Inflammatory macrophage treated with lipopolysaccharide for 4 hours (primary cell): ENCODE measurements around the gene ADGRB2.

Source experiments
- DNase-seq: peaks from one replicate; pipeline ENCODE4 v3.0.0-alpha.2; 2020

The ADGRB2 gene

DNA sequence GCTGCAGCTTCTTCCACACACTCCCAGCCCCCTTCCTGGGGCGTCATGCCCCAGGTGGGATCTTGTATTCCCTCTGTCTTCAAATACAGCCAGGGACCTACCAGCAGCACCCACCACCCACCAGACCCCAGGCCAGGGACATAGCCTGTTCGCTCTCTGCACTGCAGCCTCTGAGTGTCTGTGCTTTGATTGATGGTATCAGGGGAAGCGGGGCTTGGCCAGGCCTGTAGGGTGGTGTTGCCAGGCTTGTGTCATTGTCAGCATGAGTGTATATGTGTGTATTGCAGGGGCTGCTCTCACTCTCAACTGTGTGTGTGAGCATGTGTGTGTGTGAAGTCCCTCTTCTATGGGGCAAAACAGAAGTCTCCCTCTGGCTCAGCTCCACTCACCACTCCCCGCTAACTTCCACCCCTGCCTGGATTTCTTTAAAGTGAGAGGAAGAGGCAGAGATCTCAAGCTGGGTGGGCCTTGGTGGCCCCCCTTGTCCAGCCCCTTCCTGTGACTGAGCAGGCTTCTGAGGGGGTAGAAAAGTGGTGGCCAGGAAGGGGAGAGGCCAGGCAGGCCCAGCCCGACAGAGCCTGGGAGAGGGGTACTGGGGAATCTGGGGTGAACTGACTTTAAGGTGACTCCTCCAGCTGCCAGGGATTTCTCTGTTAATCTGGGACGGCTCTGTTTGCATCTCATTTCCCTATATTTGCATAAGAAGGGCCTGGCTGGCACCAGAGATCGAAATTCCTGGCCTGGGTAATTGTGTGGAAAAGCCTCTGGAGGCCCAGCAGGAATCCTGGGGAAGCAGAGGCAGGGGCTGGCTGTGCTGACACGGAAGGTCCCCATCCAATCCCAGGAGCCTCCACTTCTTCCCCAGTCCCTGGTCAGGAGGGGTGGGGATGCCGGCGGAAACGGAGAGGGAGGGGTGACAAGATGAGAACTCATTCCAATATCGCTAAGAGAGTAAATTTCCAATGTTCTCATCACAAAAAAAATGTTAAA, 18.6 kb upstream of the ADGRB2 start:
- no peak for DNase-seq

DNA sequence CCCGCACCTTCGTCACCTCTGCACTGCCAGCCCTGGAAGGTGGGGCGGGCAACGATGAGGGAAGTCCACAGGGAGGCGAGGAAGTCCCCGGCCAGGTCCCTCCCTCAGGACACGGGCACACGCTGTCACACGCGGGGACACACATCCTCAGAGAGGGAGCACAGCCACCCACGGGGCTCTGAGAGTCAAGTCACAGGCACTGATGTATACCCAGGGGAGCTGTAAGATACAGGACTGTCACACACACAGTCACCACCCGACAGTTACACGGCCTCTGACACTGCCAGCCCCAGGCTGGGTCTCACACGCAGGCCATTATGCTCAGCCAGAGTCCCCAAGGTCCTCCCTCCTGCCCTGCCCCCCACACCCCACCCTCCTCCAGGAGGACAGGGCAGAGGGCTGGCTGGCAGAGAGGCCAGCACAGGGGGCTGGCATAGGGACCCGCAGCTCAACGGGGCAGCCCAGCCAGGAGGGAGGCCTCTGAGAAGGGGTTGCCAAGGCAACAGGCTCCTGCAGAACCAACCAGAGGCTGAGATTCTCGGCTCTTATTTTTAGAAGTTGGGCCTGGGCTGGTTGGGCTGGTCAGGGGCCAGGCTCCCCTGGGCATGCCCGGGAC, 17.7 kb upstream of the ADGRB2 start:
- no peak for DNase-seq

GRCh38 chr1:31781138-31781755, 17.1 kb upstream of the ADGRB2 start:
- DNase-seq, result no peak

- no peak for DNase-seq
These were observed 16.5 kb upstream of the ADGRB2 start for GRCh38 chr1:31780632-31781031.

DNA sequence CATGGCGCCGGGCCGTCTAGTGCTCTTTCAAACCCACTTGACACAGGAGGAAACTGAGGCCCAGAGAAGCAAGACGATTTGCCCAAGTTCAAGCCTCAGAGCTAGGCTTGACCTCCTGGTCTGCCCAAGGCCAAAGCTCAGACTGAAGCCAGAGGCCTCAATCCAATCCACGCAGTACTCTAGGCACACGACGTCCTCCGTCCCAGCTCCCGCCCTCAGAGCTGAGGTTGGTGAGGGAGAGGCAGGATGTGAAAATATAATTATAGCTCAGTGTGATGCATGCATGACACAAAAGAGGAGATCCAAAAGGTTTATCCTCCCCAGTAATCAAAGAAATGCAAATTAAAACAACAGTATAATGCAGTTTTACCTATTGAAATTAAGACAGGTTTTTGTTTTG, 15.5 kb upstream of the ADGRB2 start:
- no peak for DNase-seq

DNA sequence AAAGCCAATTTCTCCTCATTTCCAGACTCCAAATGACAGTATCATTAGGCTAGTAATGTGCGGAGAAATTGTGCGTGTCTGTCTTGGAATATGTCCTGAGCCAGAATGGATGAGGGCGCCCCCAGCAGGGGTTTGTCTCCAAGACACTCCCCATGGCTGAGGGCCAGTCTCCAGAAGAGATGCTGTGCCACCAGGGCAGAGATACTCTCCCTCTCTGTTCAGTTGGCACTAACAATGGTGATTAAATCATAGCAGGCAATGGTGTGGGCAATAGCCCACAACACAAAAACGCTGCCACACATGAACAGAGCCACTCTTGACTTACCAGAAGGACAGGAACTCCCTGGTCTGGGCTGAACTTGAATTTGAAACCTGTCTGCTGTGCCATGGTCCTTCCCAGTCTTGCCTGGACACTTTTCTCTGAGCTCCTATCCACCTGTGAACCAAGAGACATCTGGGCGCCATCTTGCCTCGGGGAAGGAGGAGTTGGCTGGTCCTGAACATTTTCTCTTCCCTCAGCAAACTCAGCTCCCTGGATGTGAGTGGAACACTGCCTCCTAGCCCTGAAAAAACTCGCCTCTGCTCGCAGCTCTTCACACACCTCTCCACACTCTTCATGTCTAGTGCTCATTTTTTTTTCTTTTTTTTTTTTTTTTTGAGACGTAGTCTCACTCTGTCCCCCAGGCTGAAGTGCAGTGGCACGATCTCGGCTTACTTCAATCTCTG, 14.8 kb upstream of the ADGRB2 start:
- no peak for DNase-seq

DNA sequence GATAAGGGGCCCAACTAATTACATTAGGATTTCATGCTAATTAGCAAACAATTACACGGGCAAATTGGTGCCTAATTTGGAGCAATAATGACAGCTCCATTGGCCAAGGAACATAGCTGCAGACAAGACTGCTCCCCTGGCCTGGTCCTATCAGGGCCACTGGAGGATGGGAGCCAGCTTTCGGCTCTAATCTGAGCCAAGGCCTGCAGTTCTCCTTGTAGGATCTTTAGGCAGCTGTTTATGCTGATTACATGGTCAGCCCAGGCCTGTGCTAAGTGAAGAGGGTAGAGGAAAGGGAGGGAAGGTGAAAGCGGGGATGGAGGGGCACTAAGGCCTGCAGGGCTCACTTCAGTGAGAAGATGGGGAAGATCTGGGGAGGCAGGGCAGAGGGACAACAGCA, 12.4 kb upstream of the ADGRB2 start:
- no peak for DNase-seq

DNA sequence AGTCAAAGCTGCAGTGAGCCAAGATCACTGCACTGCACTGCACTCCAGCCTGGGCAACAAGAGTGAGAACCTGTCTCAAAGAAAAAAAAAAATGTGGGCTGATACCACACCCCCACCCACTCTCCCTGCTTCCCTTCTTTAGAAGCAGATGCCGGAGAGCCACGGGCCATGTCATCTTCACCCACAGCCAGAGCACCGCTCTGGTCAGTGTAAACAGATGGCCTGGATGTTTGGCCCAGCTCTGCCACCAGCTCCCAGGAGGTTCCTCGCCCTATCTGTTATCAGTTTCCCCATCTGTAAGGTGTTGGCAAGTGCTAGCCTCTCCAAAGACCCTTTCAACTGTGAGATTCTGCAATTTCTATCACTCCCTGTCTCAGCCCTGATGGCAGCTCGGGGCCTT, 11.9 kb upstream of the ADGRB2 start:
- DNase-seq, result no peak

- no peak for DNase-seq
These were observed 11.3 kb upstream of the ADGRB2 start for GRCh38 chr1:31775210-31775999.

DNA sequence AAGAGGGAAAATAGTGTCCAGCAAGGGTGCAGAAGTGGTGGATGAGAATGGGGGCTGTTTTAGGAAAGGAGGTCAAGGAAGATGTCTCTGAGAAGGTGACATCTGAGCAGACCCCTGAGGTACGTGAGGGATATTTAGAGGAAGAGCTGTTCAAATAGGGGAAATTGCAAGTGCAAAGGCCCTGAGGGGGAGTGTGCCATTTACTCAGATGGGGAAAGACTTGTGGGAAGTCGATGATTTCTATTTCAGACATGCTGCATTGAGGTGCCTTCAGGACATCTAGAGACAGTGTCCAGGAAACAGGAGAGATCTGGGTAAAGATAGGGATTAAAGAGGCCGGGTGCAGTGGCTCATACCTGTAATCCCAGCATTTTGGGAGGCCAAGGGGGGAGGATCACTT, 10.4 kb upstream of the ADGRB2 start:
- DNase-seq, result peak; percentile 25

- DNase-seq, result no peak
These were observed 9.7 kb upstream of the ADGRB2 start for GRCh38 chr1:31773861-31774260.

GRCh38 chr1:31772669-31773248, 8.6 kb upstream of the ADGRB2 start:
- no peak for DNase-seq

GRCh38 chr1:31771891-31772668, 7.9 kb upstream of the ADGRB2 start:
- DNase-seq, result no peak

DNA sequence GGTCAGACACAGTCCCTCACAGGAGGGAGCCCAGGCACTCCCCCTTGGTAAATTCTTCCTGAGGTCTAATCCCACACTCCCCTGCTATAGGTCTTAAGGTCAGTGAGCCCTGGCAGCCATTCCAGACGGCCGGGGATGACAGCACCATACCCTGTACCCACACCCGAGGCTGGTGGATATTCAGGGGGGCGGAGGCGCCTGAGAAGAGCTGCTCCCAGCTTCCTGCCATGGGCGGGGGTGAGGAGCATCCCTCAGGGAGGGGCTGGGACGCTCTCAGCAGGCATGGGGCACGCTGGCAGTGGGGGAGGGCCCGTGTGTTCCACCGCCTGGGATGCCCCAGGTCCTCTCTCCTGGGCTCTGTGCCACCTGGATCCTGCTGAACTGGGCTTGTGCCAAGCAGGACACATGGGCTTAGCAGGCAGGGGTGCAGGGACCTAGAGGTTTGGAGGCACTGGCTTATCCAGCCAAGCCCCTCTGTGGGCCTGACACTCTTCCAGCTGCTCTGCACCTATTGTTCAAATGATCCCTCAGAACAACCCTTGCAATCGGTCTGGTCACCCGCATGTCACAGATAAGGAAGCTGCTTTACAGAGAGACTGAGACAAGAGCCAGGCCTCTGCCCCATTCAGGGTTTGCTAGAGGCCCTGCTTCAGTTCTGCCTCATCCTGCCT, 5.7 kb upstream of the ADGRB2 start:
- DNase-seq, result no peak

DNA sequence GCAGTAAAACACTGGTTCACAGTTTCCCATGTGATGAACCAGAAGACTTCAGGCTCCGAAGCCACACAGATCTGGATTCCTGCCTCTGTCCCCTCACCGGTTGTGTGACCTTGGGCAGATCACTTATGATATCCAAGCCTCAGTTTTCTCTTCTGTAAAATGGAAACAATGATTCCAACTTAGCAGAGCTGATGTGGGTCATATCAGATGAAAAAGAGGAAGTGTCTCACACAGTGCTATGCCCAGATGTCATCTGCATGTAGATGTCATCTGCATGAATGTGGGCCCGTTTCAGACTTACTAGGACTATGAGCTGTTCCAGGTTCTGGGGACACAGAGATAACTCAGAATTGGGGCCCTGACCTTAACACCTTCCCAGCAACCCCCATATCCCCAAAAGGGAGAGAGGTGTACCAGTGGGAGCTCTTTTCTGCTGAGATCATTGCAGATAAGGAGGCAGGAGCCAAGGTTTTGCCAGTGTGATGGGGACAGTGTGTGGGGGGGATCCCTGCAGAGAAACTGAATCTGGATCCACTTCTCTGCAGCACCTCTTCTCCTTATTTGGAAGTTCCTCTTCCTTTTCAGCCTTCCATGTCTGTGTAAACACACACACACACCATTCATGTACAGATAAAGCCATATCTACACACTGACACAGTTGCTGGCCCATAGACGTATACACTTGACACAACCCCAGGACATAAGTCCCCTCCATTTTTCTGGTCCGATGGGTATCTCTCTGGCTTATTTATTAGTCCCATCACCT, 5.0 kb upstream of the ADGRB2 start:
- peak; percentile 53 for DNase-seq

DNA sequence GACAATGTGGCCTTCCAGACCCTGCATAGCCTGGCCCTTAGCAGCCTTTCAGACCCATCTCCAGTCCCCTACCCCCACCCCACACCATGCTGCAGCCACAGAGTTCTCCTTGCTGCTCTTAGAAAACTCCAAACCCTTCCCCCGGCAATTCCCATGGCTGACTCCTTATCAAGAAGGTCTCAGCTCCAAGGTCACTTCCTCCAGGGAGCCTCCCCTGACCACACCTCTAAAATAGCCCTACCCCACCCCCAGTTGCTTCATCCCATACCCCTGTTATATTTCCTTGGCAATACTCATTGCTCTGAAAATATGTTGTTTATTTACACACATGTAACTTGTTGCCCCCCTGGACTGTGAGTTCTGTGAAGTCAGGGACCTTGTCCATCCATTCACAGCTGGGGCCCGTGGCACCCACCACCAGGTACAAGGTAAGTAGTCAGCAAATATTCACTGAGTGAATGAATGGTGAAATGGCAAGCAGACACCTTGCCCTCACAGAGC, 4.3 kb upstream of the ADGRB2 start:
- no peak for DNase-seq

GRCh38 chr1:31767225-31767624, 3.1 kb upstream of the ADGRB2 start:
- DNase-seq, result no peak

DNA sequence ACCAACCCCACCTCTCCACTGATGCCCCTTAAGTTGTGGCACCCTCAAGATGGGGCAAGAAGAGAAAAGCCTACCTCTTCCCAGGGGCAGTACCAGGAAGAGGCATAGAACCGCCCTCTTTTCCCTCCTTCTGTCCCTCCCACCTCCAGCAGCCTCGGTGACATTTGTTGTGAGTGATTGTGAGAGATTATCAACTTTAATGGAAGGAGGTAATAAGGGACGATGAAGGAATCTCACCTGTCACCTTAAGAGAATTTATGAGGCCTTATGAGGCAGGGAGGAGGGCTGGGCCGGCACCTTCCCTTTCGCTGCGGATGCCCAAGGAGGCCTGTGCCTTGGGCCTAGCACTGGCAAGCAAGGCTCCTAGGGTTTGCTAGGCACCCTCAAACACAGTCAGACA, 1.4 kb upstream of the ADGRB2 start:
- no peak for DNase-seq

DNA sequence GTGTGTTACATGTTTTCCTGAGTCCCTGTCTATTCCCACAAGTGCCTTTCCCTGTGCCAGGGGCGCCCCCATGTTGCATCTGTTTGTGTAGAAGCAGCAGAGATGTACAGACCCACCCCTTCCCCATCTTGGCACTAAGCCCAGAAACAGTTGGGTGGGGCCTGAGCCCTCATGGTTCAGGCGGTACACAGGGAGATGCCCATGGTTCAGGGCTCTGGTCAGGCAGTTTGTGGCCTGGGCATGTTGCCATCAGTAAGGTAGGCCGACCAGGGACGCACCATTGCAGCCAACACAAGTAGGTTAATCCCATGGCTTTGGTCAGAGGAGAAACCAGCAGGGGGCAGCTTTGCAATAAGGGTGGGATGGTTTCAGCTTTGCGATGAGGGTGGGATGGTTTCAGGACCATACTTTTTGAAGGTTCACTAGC, 914 bp upstream of the ADGRB2 start:
- peak; percentile 12 for DNase-seq
